Right lobe of liver (tissue), 6 donors: Measurements from ENCODE around the gene AAK1. TPM values are rescaled to one million over a fixed set of nuclear protein-coding genes. Genes with fewer than 3 reads are reported as not detected.
"Not testable (repeated sequence)": the region's sequence is repeated elsewhere in the genome, so short reads cannot be mapped to it uniquely, and the experiment has no call there.

Source experiments
- ATAC-seq, 4 donors: fragments of 200-7000 bp; cut with Tn5 transposase; one replicate each; pipeline ENCODE4 v1.9.1; 2020; ENCODE audit warnings: mild to moderate bottlenecking in 4 of 4, moderate library complexity in 4 of 4
- DNase-seq, 3 donors: peaks; one replicate each; pipeline ENCODE4 v3.0.0-alpha.2; 2020
- H3K27ac ChIP-seq, 3 donors: fragments of 200-600 bp; one replicate each; pipeline ENCODE4 v1.8.0; 2022
- H3K27me3 ChIP-seq, 2 donors: fragments of 200-600 bp; one replicate each; pipeline ENCODE4 v1.8.0; 2022
- H3K36me3 ChIP-seq, 4 donors: fragments of 200-600 bp; sonication (generic) in 1 of 4; one replicate each; pipeline versions ENCODE4 v1.5.1 to v1.8.0; 2017 to 2022; ENCODE audit warnings: control low read depth in 1 of 4
- H3K4me1 ChIP-seq, 4 donors: fragments of 200-600 bp; sonication (generic) in 1 of 4; one replicate each; pipeline versions ENCODE4 v1.5.1 to v1.8.0; 2017 to 2022; ENCODE audit warnings: control low read depth in 1 of 4
- H3K4me3 ChIP-seq, 3 donors: fragments of 200-600 bp; one replicate each; pipeline ENCODE4 v1.8.0; 2022
- H3K9me3 ChIP-seq, 4 donors: fragments of 200-600 bp; sonication (generic) in 1 of 4; one replicate each; pipeline versions ENCODE4 v1.5.1 to v1.8.0; 2017 to 2022; ENCODE audit warnings: control low read depth in 1 of 4
- CTCF ChIP-seq, 4 donors: fragments of 200-600 bp in 3 of 4; fragments of 450-650 bp in 1 of 4; IDR thresholded peaks; one replicate each; pipeline versions ENCODE4 v1.5.1 to v1.8.0; 2016 to 2022; ENCODE audit warnings: antibody characterized with exemption in 4 of 4, mild to moderate bottlenecking in 2 of 4
- POLR2A ChIP-seq: fragments of 450-650 bp; IDR thresholded peaks from one replicate; pipeline ENCODE4 v1.6.1; 2017; ENCODE audit warnings: antibody characterized with exemption, mild to moderate bottlenecking
- WGBS: methylation state at CpG from one replicate; pipeline ENCODE4 v1.1.6; 2018; ENCODE audit warnings: low coverage, low lambda C conversion rate; ENCODE audit not compliant: insufficient coverage; ENCODE audit errors: missing lambda C conversion rate; 5-methylcytosine and 5-hydroxymethylcytosine counted together
- intact Hi-C, 2 donors: fragments of 100-400 bp; cut with DNase I; formaldehyde crosslinking; loops; one replicate each; pipeline versions ENCODE4 v1.11.2 to v1.14.1; 2022
- total RNA-seq, 6 experiments: library from RNA; depleted of rRNA in 2 of 6; stranded (reverse); fragments of >200 nt in 2 of 6; fragmentation: NEBNext Ultra II Directional in 3 of 6; extraction: Animal tissue kit (Norgen Biotek cat#: 25700) in 3 of 6; gene quantifications; one replicate each; pipeline versions ENCODE4 v1.1.0 to v1.2.4, GENCODE V29; 2016 to 2023
- donor health status: DM: no; HTN: yes; CAD: no.
- donor health status: DM: no; HTN: no; CAD: no.
- donor health status: DM: no; HTN: no; CAD: no.
- donor health status: DM: no; HTN: yes; CAD: no.
- donor health status: DM: no; HTN: yes; CAD: no.

The AAK1 gene
- total RNA-seq, 6 experiments from 2014 or later: 12.7 to 30.5 (median 20.5) TPM

- ATAC-seq: no peak
- DNase-seq: no peak
- Histone ChIP-seq H3K27me3 (no peaks in the 10 kb centered on the region), H3K27ac (no peak overlapping the region), H3K4me1 (no peaks in the 10 kb centered on the region), H3K4me3 (no peak overlapping the region), H3K36me3 (no peaks in the 10 kb centered on the region), H3K9me3 (no peaks in the 10 kb centered on the region)
- WGBS: 81% methylated on average over 4 of the region's 4 CpGs
- intact Hi-C loops: no loop called here
- TF ChIP-seq CTCF (IDR thresholded peaks at IDR 0.05) (no peak), POLR2A (no peak)
These were observed 87.5 kb downstream of the AAK1 start for GRCh38 chr2:69556008-69556407.

- H3K9me3 ChIP-seq: no peaks in the 10 kb centered on the region
- intact Hi-C loops: no loop called here
- ATAC-seq: peak; percentile 37 to 76 (median 64)
- no peaks in the 10 kb centered on the region for H3K36me3 ChIP-seq
- no peak for DNase-seq
- no peak overlapping the region for H3K27ac ChIP-seq
- H3K4me1 ChIP-seq: no peaks in the 10 kb centered on the region
- WGBS: 43% methylated on average over 1 of the region's 3 CpGs
- no peaks in the 10 kb centered on the region for H3K27me3 ChIP-seq
- no peak overlapping the region for H3K4me3 ChIP-seq
- TF ChIP-seq POLR2A: no peak
- TF ChIP-seq CTCF (IDR thresholded peaks at IDR 0.05): no peak
These were observed 88.6 kb downstream of the AAK1 start for GRCh38 chr2:69554981-69555380.

- H3K27me3 ChIP-seq: no peaks in the 10 kb centered on the region
- no peaks in the 10 kb centered on the region for H3K36me3 ChIP-seq
- H3K27ac ChIP-seq: no peak overlapping the region
- no peaks in the 10 kb centered on the region for H3K9me3 ChIP-seq
- H3K4me3 ChIP-seq: no peak overlapping the region
- WGBS: 87% methylated on average over 4 of the region's 4 CpGs
- TF ChIP-seq POLR2A: no peak
- TF ChIP-seq CTCF (IDR thresholded peaks at IDR 0.05): no peak
- intact Hi-C loops: no loop called here
- no peaks in the 10 kb centered on the region for H3K4me1 ChIP-seq
- DNase-seq (no peak), ATAC-seq (no peak)
These were observed 89.0 kb downstream of the AAK1 start for GRCh38 chr2:69554568-69554967.

GRCh38 chr2:69553991-69554390 lies 89.5 kb downstream of the AAK1 start:
- H3K9me3 ChIP-seq: no peaks in the 10 kb centered on the region
- ATAC-seq (no peak), DNase-seq (no peak)
- TF ChIP-seq POLR2A (no peak), CTCF (IDR thresholded peaks at IDR 0.05) (no peak)
- H3K27ac ChIP-seq: no peak overlapping the region
- H3K4me1 ChIP-seq: no peaks in the 10 kb centered on the region
- H3K27me3 ChIP-seq: no peaks in the 10 kb centered on the region
- H3K36me3 ChIP-seq: no peaks in the 10 kb centered on the region
- intact Hi-C loops: no loop called here
- no peak overlapping the region for H3K4me3 ChIP-seq
- WGBS: 77% methylated on average over 7 of the region's 7 CpGs

GRCh38 chr2:69550511-69550910 lies 93.0 kb downstream of the AAK1 start:
- H3K4me3 ChIP-seq, H3K27me3 ChIP-seq, DNase-seq, intact Hi-C loops, ATAC-seq, H3K9me3 ChIP-seq, H3K36me3 ChIP-seq, H3K27ac ChIP-seq, H3K4me1 ChIP-seq: not testable (repeated sequence)
- 94% methylated on average over 8 of the region's 12 CpGs for WGBS
